GM12865 (cell line): Measurements from ENCODE around the gene GNS.
"Not testable (repeated sequence)": the region's sequence is repeated elsewhere in the genome, so short reads cannot be mapped to it uniquely, and the experiment has no call there.

Experiments
- DNase-seq: peaks from one replicate; pipeline ENCODE4 v3.0.0; 2010; ENCODE audit warnings: low read depth
- H3K4me3 ChIP-seq: 2 replicates; pipeline ENCODE4 v1.5.1; 2011; ENCODE audit warnings: mild to moderate bottlenecking, low read depth, low read length, control low read depth
- CTCF ChIP-seq: IDR thresholded peaks from 2 replicates; pipeline ENCODE4 v1.5.1; 2011; ENCODE audit warnings: low read length, control low read depth, low read depth, inconsistent platforms; ENCODE audit not compliant: insufficient read depth; ENCODE audit errors: missing control alignments

Gene GNS

DNA sequence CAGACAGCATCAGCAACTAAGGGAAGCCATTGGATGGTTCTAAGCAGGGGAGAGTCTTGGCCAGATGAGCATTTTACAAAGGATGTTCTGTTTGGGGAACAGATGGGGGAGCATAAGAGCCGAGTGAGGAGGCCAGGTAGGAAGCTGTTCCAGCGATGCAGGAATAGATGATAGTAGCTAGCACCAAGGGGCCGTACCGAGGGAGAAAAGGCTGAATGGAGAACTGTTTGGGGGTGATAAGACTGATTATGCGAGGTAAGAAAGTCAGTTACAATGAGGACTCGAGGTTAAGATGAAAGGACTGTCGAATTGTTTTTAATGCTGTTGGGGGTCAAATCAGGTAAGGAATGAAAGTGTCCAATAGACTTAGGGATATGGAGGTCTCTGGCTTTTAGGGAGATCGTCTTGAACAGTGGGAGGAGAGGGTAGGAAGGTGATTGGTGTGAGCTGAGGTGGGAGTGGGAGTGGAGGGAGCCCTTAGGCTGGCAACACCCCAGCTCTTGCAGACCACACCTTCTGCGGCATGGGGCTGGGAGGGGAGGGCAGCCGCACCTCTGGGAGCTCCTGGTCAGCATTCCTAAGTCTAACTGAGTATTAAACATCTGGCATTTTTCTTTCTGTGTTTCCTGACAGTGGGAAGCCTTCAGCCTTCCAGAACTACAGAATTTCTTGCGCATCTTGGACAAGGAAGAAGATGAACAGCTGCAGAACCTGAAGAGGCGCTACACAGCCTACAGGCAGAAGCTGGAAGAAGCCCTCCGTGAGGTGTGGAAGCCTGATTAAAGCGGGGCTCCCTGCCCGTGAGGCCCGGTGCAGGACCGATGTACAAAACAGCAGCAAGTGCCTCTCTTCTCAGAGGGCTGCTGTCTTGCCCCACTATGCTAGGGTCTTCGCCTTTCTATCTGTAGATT lies 64.8 kb downstream of the GNS start:
- H3K4me3 ChIP-seq: no peak overlapping the region
- DNase-seq: no peak
- no peak for TF ChIP-seq CTCF

- TF ChIP-seq CTCF: no peak
- no peak overlapping the region for H3K4me3 ChIP-seq
- no peak for DNase-seq
Observed at GRCh38 chr12:64691795-64692583, 67.2 kb downstream of the GNS start.

DNA sequence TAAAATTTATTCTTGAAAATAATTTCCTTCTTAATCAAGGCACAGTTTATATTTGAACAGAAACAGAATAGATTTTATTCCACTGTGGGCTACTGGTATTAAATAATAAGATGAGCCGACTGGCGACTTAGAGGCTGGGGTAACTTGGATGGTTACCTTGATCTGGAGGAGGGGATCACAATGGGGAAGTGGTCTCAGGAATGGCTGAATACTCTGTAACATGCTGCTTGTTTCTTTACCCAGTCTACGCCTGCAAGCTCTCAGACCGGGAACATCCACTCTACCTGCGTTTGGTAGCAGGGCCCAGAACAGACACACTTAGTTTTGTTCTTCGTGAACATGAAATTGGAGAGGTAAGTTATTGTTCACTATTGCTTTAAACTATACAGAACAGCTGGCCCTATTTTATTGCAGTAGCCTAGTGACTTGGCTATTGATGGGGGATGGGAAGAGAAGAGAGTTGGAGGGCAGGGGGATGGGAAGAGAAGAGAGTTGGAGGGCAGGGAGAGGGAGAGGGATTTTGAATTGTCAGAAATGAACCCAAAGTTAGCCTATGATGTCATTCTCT lies 67.9 kb downstream of the GNS start:
- DNase-seq: no peak
- no peak for TF ChIP-seq CTCF
- no peak overlapping the region for H3K4me3 ChIP-seq

DNA sequence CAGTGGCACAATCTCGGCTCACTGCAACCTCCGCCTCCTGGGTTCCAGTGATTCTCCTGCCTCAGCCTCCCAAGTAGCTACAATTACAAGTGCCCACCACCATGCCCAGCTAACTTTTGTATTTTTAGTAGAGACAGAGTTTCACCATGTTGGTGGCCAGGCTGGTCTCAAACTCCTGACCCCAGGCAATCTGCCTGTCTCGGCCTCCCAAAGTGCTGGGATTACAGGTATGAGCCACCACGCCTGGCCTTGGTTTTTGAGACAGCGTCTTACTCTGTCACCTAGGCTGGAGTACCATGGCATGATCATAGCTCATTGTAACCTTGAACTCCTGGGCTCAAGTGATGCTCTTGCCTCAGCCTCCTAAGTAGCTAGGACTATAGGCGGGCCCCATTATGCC lies 69.0 kb downstream of the GNS start:
- not testable (repeated sequence) for H3K4me3 ChIP-seq, DNase-seq

DNA sequence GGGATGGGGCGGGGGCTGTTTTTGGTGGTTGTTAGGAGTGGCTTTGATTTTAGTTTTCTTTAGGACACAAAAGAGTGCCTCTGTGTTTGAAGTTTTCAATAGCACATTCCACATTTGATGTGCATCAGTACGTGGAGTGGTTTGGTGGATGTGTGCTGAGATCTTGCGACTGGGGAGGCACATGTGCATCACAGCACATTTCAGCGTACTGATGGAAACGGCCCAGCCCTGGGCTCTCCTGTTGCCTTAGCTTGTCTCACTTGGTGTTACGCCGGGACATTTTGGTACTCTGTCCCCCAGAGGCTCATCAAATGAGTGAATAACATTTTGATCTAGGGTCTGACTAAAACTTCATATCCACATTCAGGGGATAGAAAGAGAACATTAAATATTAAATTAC lies 70.5 kb downstream of the GNS start:
- H3K4me3 ChIP-seq: no peak overlapping the region
- no peak for DNase-seq
- no peak for TF ChIP-seq CTCF

DNA sequence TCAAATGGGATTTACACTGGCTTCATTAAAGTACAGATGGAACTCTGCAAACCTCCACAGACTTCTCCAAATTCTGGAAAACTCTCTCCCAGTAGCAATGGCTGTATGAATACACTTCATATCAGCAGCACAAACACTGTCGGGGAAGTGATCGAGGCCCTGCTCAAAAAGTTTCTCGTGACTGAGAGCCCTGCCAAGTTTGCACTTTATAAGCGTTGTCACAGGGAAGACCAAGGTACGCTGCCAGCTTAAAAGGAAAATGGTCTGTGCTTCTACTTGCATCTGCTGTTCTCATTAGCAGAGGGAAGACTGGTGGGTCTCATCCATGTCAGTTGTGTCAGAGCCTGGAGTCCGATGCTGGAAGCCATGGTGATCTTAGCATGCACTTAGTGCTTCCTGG lies 71.0 kb downstream of the GNS start:
- no peak overlapping the region for H3K4me3 ChIP-seq
- DNase-seq: no peak
- TF ChIP-seq CTCF: no peak

GRCh38 chr12:64687816-64688215 lies 71.4 kb downstream of the GNS start:
- TF ChIP-seq CTCF: no peak
- no peak for DNase-seq
- H3K4me3 ChIP-seq: no peak overlapping the region
